GM10266 (cell line): ENCODE measurements around the gene DHRS7C.

Experiments
- DNase-seq: peaks from one replicate; pipeline ENCODE4 v3.0.0; 2012; ENCODE audit errors: extremely low spot score
- TF ChIP-seq, protein P1 (sequence below): IDR thresholded peaks from 2 replicates; pipeline ENCODE4 v1.5.1; 2012; ENCODE audit warnings: mild to moderate bottlenecking, low read depth; ENCODE audit not compliant: control insufficient read depth, insufficient read depth; ENCODE audit errors: missing control alignments

DHRS7C gene

DNA sequence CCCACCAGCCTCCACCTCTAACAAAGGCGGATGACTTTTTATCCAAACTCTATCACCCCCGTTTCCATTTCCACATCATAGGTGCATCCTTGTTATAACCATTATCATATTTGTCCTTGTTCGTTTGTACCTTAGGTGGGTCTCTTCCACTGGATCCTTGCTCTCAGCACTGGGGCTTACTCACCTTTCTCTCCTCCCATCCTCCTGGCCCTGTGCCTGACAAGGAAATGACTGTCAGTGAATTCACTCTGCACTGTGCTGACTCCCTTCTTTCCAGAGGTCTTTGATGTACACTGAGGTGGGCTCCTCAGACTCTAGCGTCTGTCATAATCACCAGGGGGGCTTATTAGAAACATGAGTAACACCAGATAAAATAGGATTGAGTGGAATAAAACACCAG lies 27.4 kb upstream of the DHRS7C start:
- TF ChIP-seq, protein P1, sequence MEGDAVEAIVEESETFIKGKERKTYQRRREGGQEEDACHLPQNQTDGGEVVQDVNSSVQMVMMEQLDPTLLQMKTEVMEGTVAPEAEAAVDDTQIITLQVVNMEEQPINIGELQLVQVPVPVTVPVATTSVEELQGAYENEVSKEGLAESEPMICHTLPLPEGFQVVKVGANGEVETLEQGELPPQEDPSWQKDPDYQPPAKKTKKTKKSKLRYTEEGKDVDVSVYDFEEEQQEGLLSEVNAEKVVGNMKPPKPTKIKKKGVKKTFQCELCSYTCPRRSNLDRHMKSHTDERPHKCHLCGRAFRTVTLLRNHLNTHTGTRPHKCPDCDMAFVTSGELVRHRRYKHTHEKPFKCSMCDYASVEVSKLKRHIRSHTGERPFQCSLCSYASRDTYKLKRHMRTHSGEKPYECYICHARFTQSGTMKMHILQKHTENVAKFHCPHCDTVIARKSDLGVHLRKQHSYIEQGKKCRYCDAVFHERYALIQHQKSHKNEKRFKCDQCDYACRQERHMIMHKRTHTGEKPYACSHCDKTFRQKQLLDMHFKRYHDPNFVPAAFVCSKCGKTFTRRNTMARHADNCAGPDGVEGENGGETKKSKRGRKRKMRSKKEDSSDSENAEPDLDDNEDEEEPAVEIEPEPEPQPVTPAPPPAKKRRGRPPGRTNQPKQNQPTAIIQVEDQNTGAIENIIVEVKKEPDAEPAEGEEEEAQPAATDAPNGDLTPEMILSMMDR = no peak
- DNase-seq = no peak

DNA sequence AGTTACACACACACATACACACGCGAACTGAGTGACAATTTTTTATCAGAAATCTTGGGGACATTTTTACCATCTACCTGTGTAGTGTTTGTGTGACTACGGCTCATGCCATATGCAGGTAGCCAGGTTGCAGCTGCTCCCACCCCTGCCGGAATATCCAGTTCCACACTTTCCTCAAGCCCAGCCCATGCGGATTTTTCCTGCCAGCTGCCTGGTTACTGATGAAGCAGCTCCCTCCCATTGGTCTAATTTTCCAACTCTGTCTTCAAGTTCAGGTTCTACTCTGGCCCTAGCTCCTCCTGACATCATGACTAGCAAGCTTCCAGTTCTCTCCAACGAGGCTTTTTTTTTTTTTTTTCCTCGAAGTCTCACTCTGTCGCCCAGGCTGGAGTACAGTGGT lies 25.7 kb upstream of the DHRS7C start:
- TF ChIP-seq, protein P1 = no peak
- DNase-seq = no peak

DNA sequence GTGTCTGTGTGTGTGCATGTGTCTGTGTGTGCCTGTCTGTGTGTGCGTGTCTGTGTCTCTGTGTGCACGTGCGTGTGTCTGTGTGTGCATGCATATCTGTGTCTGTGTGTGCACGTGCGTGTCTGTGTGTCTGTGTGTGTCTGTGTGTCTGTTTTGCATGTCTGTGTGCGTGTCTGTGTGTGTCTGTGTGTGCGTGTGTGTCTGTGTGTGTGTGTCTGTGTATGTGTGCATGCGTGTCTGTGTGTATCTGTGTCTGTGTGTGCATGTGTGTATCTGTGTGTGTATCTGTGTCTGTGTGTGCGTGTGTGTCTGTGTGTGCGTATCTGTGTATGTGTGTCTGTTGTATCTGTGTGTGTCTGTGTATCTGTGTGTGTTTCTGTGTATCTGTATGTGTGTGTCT lies 25.1 kb upstream of the DHRS7C start:
- TF ChIP-seq, protein P1 = no peak

DNA sequence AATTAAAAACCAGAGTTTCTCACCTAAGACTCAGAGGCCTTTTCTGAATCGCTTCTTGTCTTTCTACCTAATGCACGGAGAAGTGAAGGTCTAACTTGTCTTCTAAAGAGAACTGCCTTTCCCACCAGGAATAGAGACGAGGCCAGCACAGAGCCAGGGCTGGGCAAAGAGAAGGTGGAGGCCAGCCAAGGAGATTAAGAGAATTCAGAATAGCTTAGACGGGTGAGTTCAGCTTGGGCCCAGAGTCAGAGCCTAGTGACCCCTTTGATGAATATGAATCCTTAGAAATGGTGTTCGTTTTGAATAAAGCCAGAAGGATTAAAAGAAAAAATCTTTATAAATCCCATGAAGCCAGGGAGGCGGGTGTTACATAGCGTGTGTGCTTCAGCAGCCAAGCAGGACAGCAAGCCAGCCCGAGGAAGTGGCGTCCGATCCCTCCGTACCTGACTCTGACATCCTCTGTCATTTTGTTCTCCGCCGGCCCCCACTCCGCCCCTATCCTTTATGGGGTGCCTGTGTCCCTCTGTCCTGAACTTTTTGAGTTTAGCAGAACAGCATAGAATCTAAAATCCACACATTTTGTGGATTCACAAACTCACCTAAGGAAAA lies 23.0 kb upstream of the DHRS7C start:
- DNase-seq = no peak
- TF ChIP-seq, protein P1 = no peak

More for the DNA sequence above, 25.1 kb upstream of the DHRS7C start:
- DNase-seq = no peak

DNA sequence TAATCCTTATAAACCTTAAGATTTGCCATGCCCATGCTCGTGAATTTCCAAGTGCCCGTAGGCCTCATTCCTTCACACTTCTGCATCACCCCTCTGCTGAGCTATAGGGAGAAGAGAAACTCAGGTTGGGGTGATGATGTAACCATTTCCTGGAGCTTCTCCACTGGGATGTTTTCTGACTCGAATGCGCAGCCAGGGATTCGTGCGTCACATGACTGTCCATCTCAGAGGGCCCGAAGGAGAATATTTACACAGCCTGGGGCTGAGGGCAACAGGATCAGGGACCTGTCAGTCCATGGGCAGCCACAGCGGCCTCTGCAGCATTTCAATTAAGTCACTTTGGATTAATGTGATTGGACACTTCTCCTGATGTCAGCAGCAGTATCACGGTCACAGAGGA lies 21.8 kb upstream of the DHRS7C start:
- TF ChIP-seq, protein P1 = no peak
- DNase-seq = no peak

DNA sequence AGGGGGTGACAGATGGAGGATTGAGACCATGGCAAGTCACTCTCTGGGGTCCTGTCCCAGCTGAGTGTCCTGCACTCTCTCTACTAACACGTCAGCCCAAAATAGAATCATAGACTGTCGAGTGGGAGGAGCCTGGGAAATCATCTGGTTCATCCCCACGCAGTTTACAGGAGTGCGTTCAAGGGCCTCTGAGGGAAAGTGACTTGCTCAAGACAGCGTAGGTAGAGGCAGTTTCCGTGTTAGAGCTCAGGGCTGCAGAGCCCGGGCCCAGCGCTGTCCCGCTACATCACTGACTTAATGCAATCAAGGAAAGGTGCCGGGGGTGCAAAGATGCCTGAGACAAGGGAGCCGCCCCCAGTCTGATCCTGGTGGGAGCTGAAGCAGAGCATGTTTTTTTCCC lies 20.1 kb upstream of the DHRS7C start:
- TF ChIP-seq, protein P1 = no peak
- no peak for DNase-seq

DNA sequence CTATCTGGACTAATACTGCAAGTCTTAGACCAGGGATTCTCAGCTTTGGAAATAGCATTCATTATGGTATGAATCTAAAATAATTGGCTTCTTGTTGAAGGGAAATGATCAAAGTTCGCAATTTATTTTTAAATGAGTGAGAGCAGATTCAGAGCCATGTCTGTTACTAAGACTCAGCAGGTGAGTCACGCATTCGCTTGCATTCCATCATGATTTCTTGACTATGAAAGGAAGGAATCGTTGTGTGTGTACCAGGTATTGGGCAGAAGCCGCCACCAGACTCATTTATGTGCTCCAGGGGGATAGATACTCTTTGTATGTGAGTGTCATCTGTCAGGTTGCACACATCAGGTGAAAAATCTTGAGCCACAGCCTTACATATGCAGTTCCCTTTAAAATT lies 19.7 kb upstream of the DHRS7C start:
- DNase-seq = no peak
- TF ChIP-seq, protein P1 = no peak
